OCI-LY7 (cell line): ENCODE results near the gene ARVCF.

ENCODE experiments used
- CTCF ChIP-seq: fragments of 200-600 bp; sonication (generic); conservative IDR thresholded peaks from 2 replicates; pipeline ENCODE4 v1.5.1; 2014; ENCODE audit warnings: mild to moderate bottlenecking, antibody characterized with exemption, low read length, moderate library complexity, mixed read lengths
- EZH2phosphoT487 ChIP-seq: fragments of 200-600 bp; sonication (generic); IDR thresholded peaks from 2 replicates; pipeline ENCODE4 v1.6.1; 2018; ENCODE audit warnings: low read depth, borderline replicate concordance, mild to moderate bottlenecking, mixed run types, antibody characterized with exemption, low read length, moderate library complexity, mixed read lengths

GRCh38 chr22:20014526-20015186, 2.0 kb downstream of the ARVCF start:
- TF ChIP-seq CTCF, result no peak
- TF ChIP-seq EZH2phosphoT487, result no peak
